BJ (cell line): ENCODE results near the gene SGSM1. TPM values are rescaled to one million over a fixed set of nuclear protein-coding genes. Genes with fewer than 3 reads are reported as not detected.

ENCODE experiments used
- CTCF ChIA-PET: fragments of 350-600 bp; formaldehyde crosslinking; extraction: SDS; loops from one replicate; lab custom pipeline; 2021; ENCODE audit warnings: antibody characterized with exemption, inconsistent platforms; lab: Yijun Ruan, JAX
- POLR2A ChIA-PET: fragments of 300-600 bp; sonication (Branson Sonifier 250); formaldehyde crosslinking; extraction: SDS; loops from one replicate; lab custom pipeline; 2021; ENCODE audit warnings: antibody characterized with exemption; lab: Charles Lee
- DNase-seq: peaks from one replicate; pipeline ENCODE4 v3.0.0-alpha.2; 2011; ENCODE audit warnings: low read depth
- H3K27me3 ChIP-seq: 2 replicates; pipeline ENCODE4 v1.6.0; 2011; ENCODE audit warnings: low read length; ENCODE audit not compliant: control insufficient read depth, insufficient read depth
- H3K36me3 ChIP-seq: 2 replicates; pipeline ENCODE4 v1.5.1; 2011; ENCODE audit warnings: low read length; ENCODE audit not compliant: control insufficient read depth, insufficient read depth
- H3K4me3 ChIP-seq: 2 replicates; pipeline ENCODE4 v1.5.1; 2011; ENCODE audit warnings: low read depth, mild to moderate bottlenecking, control low read depth, low read length
- CTCF ChIP-seq: IDR thresholded peaks from 2 replicates; pipeline ENCODE4 v1.5.1; 2011; ENCODE audit warnings: low read depth, mild to moderate bottlenecking, control low read depth, inconsistent platforms, low read length, moderate library complexity; ENCODE audit not compliant: insufficient read depth
- polyA plus RNA-seq: library from polyadenylated mRNA; depleted of rRNA; stranded (reverse); fragments of >200 nt; gene quantifications from 2 replicates; pipeline ENCODE4 v1.2.3, GENCODE V29; 2011

Gene SGSM1
- polyA plus RNA-seq, 1 experiment = not detected

DNA sequence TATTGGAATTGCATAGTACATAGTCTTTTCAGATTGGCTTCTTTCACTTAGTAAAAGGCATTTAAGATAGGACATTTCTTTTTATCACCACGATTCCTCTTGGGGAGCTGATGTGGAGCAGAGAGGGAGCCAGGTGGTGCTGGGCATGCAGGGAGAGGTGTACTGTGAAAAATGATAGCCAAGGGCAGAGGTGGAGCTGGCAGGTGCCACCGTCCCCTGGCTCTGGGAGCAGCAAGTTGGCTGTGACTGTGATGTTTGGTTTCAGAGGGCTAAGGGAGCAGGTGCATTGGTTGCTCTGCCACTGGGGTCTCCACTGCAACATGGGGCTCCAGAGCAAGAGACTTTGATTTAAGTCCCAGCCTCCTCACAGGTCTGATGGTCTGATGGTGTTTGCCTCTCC is 16.5 kb downstream of the SGSM1 start:
- TF ChIP-seq CTCF = no peak
- H3K4me3 ChIP-seq = no peak overlapping the region
- ChIA-PET CTCF (interaction anchor here (0.9 kb wide), 1 partner anchor 28 kb away, joined by 3 read pairs; no protein-coding TSS in a partner anchor), POLR2A (no interaction called here)
- no peak for DNase-seq
- no peaks in the 10 kb centered on the region for H3K36me3 ChIP-seq
- no peaks in the 10 kb centered on the region for H3K27me3 ChIP-seq

GRCh38 chr22:24823787-24824186 is 17.8 kb downstream of the SGSM1 start:
- no peak for TF ChIP-seq CTCF
- Histone ChIP-seq H3K36me3 (no peaks in the 10 kb centered on the region), H3K27me3 (no peaks in the 10 kb centered on the region), H3K4me3 (no peak overlapping the region)
- POLR2A ChIA-PET = no interaction called here
- DNase-seq = no peak
- CTCF ChIA-PET = no interaction called here

GRCh38 chr22:24824250-24824649 is 18.2 kb downstream of the SGSM1 start:
- ChIA-PET CTCF (no interaction called here), POLR2A (no interaction called here)
- Histone ChIP-seq H3K36me3 (no peaks in the 10 kb centered on the region), H3K27me3 (no peaks in the 10 kb centered on the region), H3K4me3 (no peak overlapping the region)
- DNase-seq = no peak
- no peak for TF ChIP-seq CTCF

DNA sequence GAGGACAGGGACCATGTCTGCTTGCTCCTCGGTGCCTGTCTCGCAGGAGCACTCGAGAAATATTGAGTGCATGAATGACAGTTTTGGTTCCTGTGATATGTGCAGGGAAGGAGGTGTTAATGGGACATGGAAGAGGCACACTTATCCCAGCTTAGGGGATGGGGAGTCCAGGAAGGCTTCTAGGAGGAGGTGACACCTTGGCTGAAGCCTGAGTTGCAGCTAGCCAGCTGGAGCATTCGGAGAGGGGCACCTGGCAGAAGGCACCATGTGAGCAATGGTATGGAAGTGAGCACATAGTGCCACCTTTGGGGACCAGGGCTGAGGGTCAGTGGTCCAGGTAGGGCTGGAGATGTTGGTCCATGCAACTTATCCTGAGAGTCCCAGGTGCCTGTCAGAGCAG is 18.9 kb downstream of the SGSM1 start:
- CTCF ChIA-PET = no interaction called here
- no peak for TF ChIP-seq CTCF
- no peak for DNase-seq
- POLR2A ChIA-PET = no interaction called here
- Histone ChIP-seq H3K27me3 (no peaks in the 10 kb centered on the region; the same call in 1 of the 2 replicates), H3K36me3 (no peaks in the 10 kb centered on the region), H3K4me3 (no peak overlapping the region)

DNA sequence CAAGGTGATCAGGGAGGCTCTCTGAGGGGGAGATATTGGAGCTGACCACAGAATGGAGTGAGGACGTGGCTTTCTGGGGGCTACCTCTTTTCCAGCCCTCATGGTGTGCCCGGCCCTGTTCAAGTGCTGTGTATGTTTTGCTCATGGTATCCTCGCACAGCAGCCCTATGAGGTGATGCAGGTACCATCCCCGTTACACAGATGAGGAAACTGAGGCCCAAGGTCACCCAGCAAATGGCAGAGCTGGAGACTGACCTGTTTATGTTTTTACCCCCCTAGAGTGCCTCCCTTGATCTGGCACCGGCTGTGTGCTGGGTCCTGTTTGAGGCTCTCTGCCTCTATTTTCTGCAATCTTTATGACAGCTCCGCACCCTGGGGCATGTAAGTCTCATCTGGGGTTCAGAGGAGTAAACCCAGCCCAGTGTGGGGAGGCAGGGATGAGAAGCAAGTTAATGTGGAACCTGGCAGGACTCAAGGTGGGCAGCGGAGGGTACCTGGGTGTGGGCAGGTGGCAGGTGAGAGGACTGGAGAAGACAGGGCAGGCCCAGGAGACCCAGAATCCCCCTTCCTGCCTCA is 20.8 kb downstream of the SGSM1 start:
- Histone ChIP-seq H3K4me3 (no peak overlapping the region), H3K36me3 (no peaks in the 10 kb centered on the region), H3K27me3 (no peaks in the 10 kb centered on the region; the same call in 1 of the 2 replicates)
- ChIA-PET POLR2A (no interaction called here), CTCF (interaction anchor here (0.9 kb wide), 1 partner anchor 24 kb away, joined by 3 read pairs; no protein-coding TSS in a partner anchor)
- DNase-seq = no peak
- no peak for TF ChIP-seq CTCF
